ENCODE data around the gene LRIG1.

DNA sequence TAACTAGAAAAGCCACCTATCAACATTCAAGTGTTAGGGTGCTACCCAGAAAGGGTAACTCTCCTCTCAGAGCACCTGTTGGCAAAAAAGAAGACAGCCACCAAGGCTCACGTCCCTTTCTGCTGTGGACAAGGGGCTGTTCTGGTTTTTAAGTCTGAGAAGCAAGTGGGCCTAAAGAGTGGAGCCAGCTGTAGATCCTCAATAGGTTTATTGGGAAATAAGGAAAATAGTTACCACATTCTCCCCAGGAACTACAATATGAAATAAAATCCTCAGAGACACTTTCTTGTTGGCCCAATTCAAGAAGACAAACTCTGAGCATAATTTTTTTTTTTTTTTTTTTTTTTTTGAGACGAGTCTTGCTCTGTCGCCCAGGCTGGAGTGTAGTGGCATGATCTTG, 35.8 kb downstream of the LRIG1 start:
- TF ChIP-seq CREB1 (IDR thresholded peaks at IDR 0.05; ENCODE audit: low read depth) (no peak), FOXM1 (IDR thresholded peaks at IDR 0.05; ENCODE audit: borderline replicate concordance, low read depth) (no peak), TEAD4 (IDR thresholded peaks at IDR 0.05) (no peak), TAF1 (IDR thresholded peaks at IDR 0.05; ENCODE audit: low read depth) (no peak), YY1 (IDR thresholded peaks at IDR 0.05; ENCODE audit: low read depth) (no peak), EP300 (IDR thresholded peaks at IDR 0.05; ENCODE audit: borderline replicate concordance) (no peak), ZBTB7A (IDR thresholded peaks at IDR 0.05; ENCODE audit: low read depth) (no peak)
- TF ChIP-seq, protein P1, sequence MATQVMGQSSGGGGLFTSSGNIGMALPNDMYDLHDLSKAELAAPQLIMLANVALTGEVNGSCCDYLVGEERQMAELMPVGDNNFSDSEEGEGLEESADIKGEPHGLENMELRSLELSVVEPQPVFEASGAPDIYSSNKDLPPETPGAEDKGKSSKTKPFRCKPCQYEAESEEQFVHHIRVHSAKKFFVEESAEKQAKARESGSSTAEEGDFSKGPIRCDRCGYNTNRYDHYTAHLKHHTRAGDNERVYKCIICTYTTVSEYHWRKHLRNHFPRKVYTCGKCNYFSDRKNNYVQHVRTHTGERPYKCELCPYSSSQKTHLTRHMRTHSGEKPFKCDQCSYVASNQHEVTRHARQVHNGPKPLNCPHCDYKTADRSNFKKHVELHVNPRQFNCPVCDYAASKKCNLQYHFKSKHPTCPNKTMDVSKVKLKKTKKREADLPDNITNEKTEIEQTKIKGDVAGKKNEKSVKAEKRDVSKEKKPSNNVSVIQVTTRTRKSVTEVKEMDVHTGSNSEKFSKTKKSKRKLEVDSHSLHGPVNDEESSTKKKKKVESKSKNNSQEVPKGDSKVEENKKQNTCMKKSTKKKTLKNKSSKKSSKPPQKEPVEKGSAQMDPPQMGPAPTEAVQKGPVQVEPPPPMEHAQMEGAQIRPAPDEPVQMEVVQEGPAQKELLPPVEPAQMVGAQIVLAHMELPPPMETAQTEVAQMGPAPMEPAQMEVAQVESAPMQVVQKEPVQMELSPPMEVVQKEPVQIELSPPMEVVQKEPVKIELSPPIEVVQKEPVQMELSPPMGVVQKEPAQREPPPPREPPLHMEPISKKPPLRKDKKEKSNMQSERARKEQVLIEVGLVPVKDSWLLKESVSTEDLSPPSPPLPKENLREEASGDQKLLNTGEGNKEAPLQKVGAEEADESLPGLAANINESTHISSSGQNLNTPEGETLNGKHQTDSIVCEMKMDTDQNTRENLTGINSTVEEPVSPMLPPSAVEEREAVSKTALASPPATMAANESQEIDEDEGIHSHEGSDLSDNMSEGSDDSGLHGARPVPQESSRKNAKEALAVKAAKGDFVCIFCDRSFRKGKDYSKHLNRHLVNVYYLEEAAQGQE (IDR thresholded peaks at IDR 0.05; ENCODE audit: low read depth): no peak
- TF ChIP-seq, protein P2, sequence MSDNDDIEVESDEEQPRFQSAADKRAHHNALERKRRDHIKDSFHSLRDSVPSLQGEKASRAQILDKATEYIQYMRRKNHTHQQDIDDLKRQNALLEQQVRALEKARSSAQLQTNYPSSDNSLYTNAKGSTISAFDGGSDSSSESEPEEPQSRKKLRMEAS (IDR thresholded peaks at IDR 0.05): no peak

Measured in Ishikawa (cell line).